ENCODE measurements around the gene SYVN1.

DNA sequence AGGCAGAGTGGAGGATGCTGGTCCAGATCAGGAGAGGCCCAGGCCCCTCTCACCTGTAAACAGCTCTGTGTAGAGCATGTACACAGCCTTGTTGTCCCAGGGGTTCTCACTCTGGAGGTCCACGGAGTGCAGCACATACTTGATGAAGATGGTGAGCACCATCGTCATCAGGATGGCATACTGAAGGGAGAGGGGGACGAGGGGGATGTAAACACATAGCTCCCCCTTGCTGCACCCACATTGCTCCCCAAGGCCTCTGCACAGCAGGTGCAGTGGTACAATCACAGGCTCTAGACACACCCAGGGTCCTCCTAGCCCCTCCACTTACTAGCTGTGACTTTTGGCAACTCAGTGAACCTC is 2.9 kb downstream of the SYVN1 start:
- TF ChIP-seq ZNF384 (IDR thresholded peaks at IDR 0.05) (no peak), HDGF (IDR thresholded peaks at IDR 0.05; ENCODE audit: borderline replicate concordance) (no peak), FOXA1 (IDR thresholded peaks at IDR 0.05) (no peak), SP1 (IDR thresholded peaks at IDR 0.05) (no peak), TARDBP (IDR thresholded peaks at IDR 0.05) (no peak), NFRKB (IDR thresholded peaks at IDR 0.05) (no peak), LEF1 (IDR thresholded peaks at IDR 0.05; ENCODE audit: borderline replicate concordance) (no peak), FOXK2 (IDR thresholded peaks at IDR 0.05) (no peak), SUZ12 (IDR thresholded peaks at IDR 0.05) (no peak), FOXM1 (IDR thresholded peaks at IDR 0.05; ENCODE audit: borderline replicate concordance) (no peak), L3MBTL2 (conservative IDR thresholded peaks at IDR 0.05) (no peak), BHLHE40 (IDR thresholded peaks at IDR 0.05; ENCODE audit: borderline replicate concordance) (no peak)
- TF ChIP-seq, protein P1, sequence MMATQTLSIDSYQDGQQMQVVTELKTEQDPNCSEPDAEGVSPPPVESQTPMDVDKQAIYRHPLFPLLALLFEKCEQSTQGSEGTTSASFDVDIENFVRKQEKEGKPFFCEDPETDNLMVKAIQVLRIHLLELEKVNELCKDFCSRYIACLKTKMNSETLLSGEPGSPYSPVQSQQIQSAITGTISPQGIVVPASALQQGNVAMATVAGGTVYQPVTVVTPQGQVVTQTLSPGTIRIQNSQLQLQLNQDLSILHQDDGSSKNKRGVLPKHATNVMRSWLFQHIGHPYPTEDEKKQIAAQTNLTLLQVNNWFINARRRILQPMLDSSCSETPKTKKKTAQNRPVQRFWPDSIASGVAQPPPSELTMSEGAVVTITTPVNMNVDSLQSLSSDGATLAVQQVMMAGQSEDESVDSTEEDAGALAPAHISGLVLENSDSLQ (IDR thresholded peaks at IDR 0.05) = no peak
